ENCODE results near the gene NKX6-2.

Gene NKX6-2

DNA sequence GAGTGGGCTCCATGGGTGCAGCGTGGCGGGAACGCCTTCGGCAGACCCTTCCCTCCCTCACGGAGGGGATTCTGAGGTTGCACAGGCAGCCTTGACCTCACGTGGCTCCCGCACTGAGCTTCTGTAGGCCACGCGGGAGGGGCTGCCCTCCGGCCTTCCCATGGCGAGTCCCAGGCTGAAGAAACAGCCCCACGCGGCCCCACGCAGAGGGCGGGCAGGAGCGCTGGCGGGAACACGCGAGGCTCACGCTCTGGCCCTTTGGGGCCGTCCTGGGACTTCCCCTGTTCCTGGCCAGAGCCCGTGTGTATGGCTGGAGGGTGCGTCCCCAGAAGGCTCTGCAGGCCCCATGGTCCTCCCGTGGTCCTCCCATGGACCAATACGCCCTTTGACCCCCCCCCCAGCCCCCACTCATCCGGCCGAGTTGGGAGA is 21.7 kb upstream of the NKX6-2 start:
- no peak overlapping the region for H3K4me3 ChIP-seq (ENCODE audit: low read length)
- no peaks in the 10 kb centered on the region for H3K36me3 ChIP-seq (ENCODE audit: control insufficient read depth, low read length)
- H3K27me3 ChIP-seq (ENCODE audit: control insufficient read depth, low read length) = no peaks in the 10 kb centered on the region
- no peaks in the 10 kb centered on the region for H3K4me1 ChIP-seq (ENCODE audit: control insufficient read depth, low read length)
- H3K4me2 ChIP-seq (ENCODE audit: low read length) = no peak overlapping the region
- no peak for TF ChIP-seq EZH2phosphoT487 (IDR thresholded peaks at IDR 0.05; ENCODE audit: borderline replicate concordance, low read length)
- TF ChIP-seq, protein P1, sequence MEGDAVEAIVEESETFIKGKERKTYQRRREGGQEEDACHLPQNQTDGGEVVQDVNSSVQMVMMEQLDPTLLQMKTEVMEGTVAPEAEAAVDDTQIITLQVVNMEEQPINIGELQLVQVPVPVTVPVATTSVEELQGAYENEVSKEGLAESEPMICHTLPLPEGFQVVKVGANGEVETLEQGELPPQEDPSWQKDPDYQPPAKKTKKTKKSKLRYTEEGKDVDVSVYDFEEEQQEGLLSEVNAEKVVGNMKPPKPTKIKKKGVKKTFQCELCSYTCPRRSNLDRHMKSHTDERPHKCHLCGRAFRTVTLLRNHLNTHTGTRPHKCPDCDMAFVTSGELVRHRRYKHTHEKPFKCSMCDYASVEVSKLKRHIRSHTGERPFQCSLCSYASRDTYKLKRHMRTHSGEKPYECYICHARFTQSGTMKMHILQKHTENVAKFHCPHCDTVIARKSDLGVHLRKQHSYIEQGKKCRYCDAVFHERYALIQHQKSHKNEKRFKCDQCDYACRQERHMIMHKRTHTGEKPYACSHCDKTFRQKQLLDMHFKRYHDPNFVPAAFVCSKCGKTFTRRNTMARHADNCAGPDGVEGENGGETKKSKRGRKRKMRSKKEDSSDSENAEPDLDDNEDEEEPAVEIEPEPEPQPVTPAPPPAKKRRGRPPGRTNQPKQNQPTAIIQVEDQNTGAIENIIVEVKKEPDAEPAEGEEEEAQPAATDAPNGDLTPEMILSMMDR (IDR thresholded peaks at IDR 0.05; ENCODE audit: low read depth, low read length, poor library complexity, severe bottlenecking) = no peak
- no peak overlapping the region for H3K27ac ChIP-seq (ENCODE audit: low read depth, low read length)
- H3K79me2 ChIP-seq (ENCODE audit: control insufficient read depth, low read length) = no peaks in the 10 kb centered on the region
- no peaks in the 10 kb centered on the region for H3F3A ChIP-seq (ENCODE audit: control insufficient read depth, insufficient read depth)
- no peaks in the 10 kb centered on the region for H3K9me2 ChIP-seq (replicated peaks; ENCODE audit: control insufficient read depth, low read length)
- H4K20me1 ChIP-seq (ENCODE audit: control insufficient read depth, insufficient read depth, low read depth, low read length) = no peaks in the 10 kb centered on the region
- peaks cover 34% of the 10 kb centered on the region; the same call in 1 of the 2 replicates for H3K9me3 ChIP-seq (ENCODE audit: control insufficient read depth, insufficient read depth, low read length)

DNA sequence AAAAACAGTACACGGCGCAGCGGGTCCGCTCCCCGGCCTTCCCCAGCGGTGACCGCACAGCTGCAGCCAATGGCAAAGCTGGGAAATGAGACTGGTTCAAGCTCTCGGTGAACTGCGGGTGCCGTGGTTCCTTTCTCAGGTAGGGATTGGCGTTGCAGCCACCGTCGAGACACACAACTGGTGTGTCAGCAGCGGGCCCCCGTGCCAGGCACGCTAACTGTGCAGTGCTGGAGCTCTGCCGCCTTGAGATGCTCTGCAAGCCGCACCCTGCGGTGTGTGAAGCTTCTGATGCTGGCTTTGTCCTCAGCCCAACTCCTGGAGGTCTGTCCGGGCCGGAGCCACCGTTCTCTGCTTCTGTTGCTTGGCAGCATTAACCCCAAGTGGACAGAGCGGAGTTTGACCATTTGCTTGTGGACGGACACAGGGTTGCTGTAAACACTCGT is 20.6 kb upstream of the NKX6-2 start:
- H3K36me3 ChIP-seq (ENCODE audit: control insufficient read depth, low read length) = no peaks in the 10 kb centered on the region
- no peak overlapping the region for H3K27ac ChIP-seq (ENCODE audit: low read depth, low read length)
- H3K4me2 ChIP-seq (ENCODE audit: low read length) = no peak overlapping the region
- no peaks in the 10 kb centered on the region for H3K4me1 ChIP-seq (ENCODE audit: control insufficient read depth, low read length)
- no peak overlapping the region for H3K4me3 ChIP-seq (ENCODE audit: low read length)
- no peaks in the 10 kb centered on the region for H4K20me1 ChIP-seq (ENCODE audit: control insufficient read depth, insufficient read depth, low read depth, low read length)
- H3K9me3 ChIP-seq (ENCODE audit: control insufficient read depth, insufficient read depth, low read length) = peaks cover 34% of the 10 kb centered on the region; the same call in 1 of the 2 replicates
- no peaks in the 10 kb centered on the region for H3K79me2 ChIP-seq (ENCODE audit: control insufficient read depth, low read length)
- no peaks in the 10 kb centered on the region for H3K9me2 ChIP-seq (replicated peaks; ENCODE audit: control insufficient read depth, low read length)
- H3K27me3 ChIP-seq (ENCODE audit: control insufficient read depth, low read length) = no peaks in the 10 kb centered on the region
- no peaks in the 10 kb centered on the region for H3F3A ChIP-seq (ENCODE audit: control insufficient read depth, insufficient read depth)
- TF ChIP-seq EZH2phosphoT487 (IDR thresholded peaks at IDR 0.05; ENCODE audit: borderline replicate concordance, low read length) = no peak
- TF ChIP-seq, protein P1 (IDR thresholded peaks at IDR 0.05; ENCODE audit: low read depth, low read length, poor library complexity, severe bottlenecking) = no peak

DNA sequence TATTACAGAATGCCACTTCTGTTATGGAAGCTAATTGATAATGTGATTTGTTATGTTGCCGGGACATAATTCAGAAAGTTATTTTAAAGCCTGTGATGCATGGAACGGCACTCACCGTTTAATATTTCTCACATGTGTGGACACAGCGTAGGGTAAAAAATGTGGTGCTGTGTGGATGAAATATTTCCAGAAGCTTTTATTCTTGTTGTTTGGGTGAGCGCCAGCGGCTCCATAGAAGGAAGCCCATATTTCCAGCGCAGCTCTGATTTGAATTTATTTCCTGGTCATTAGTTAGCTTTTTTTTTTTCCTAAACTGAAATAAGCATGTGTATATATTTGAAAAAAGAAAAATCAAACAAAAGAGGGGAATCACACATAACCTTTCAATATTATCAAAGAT is 20.2 kb upstream of the NKX6-2 start:
- Histone ChIP-seq H3K27ac (ENCODE audit: low read depth, low read length) (no peak overlapping the region), H4K20me1 (ENCODE audit: control insufficient read depth, insufficient read depth, low read depth, low read length) (no peaks in the 10 kb centered on the region), H3K9me2 (replicated peaks; ENCODE audit: control insufficient read depth, low read length) (no peaks in the 10 kb centered on the region), H3F3A (ENCODE audit: control insufficient read depth, insufficient read depth) (no peaks in the 10 kb centered on the region), H3K27me3 (ENCODE audit: control insufficient read depth, low read length) (no peaks in the 10 kb centered on the region), H3K4me3 (ENCODE audit: low read length) (no peak overlapping the region), H3K4me1 (ENCODE audit: control insufficient read depth, low read length) (no peaks in the 10 kb centered on the region), H3K79me2 (ENCODE audit: control insufficient read depth, low read length) (no peaks in the 10 kb centered on the region), H3K9me3 (ENCODE audit: control insufficient read depth, insufficient read depth, low read length) (peaks cover 31% of the 10 kb centered on the region; the same call in 1 of the 2 replicates), H3K36me3 (ENCODE audit: control insufficient read depth, low read length) (no peaks in the 10 kb centered on the region), H3K4me2 (ENCODE audit: low read length) (no peak overlapping the region)
- TF ChIP-seq EZH2phosphoT487 (IDR thresholded peaks at IDR 0.05; ENCODE audit: borderline replicate concordance, low read length) = no peak
- TF ChIP-seq, protein P1 (IDR thresholded peaks at IDR 0.05; ENCODE audit: low read depth, low read length, poor library complexity, severe bottlenecking) = no peak

All from DOHH2 (cell line).